PC-3 (cell line): Measurements from ENCODE around the gene DLG2. TPM values are rescaled to one million over a fixed set of nuclear protein-coding genes. Genes with fewer than 3 reads are reported as not detected.

ENCODE experiments used
- ATAC-seq: fragments of 200-7000 bp; cut with Tn5 transposase; 2 replicates; pipeline ENCODE4 v1.9.1; 2020; ENCODE audit warnings: mild to moderate bottlenecking, moderate library complexity
- BruUV-seq: library from RNA; stranded (reverse); fragments of 400-500 nt; replicated peaks from 2 replicates; lab custom pipeline; 2021; lab: Mats Ljungman, UMichigan
- CTCF ChIA-PET: fragments of 300-600 bp; sonication (Branson Sonifier 250); formaldehyde crosslinking; loops from one replicate; lab custom pipeline; 2022; ENCODE audit warnings: antibody characterized with exemption; lab: Charles Lee
- POLR2A ChIA-PET: fragments of 300-600 bp; sonication (Branson Sonifier 250); formaldehyde crosslinking; loops from one replicate; lab custom pipeline; 2022; ENCODE audit warnings: antibody characterized with exemption; ENCODE audit not compliant: unreplicated experiment; lab: Charles Lee
- DNase-seq: peaks from one replicate; pipeline ENCODE4 v3.0.0-alpha.2; 2015
- H2AFZ ChIP-seq: fragments of 300-600 bp; sonication (generic); 2 replicates; pipeline ENCODE4 v1.6.0; 2016; ENCODE audit warnings: antibody characterized with exemption, low read length
- H3F3A ChIP-seq: fragments of 300-600 bp; sonication (generic); one replicate; pipeline ENCODE4 v1.6.0; 2017; ENCODE audit warnings: antibody characterized with exemption, low read length, control low read depth, mild to moderate bottlenecking; ENCODE audit not compliant: unreplicated experiment
- H3K27ac ChIP-seq: fragments of 300-600 bp; sonication (generic); 2 replicates; pipeline ENCODE4 v1.5.1; 2016; ENCODE audit warnings: mild to moderate bottlenecking, low read length
- H3K27me3 ChIP-seq: fragments of 300-600 bp; sonication (generic); 2 replicates; pipeline ENCODE4 v1.6.1; 2016; ENCODE audit warnings: low read length, mixed read lengths
- H3K36me3 ChIP-seq: fragments of 300-600 bp; sonication (generic); 2 replicates; pipeline ENCODE4 v1.6.1; 2016; ENCODE audit warnings: low read depth, mixed run types, low read length, mixed read lengths
- H3K4me1 ChIP-seq: fragments of 300-600 bp; sonication (generic); 2 replicates; pipeline ENCODE4 v1.5.1; 2016; ENCODE audit warnings: low read length; ENCODE audit not compliant: insufficient read depth
- H3K4me2 ChIP-seq: fragments of 300-600 bp; sonication (generic); 2 replicates; pipeline ENCODE4 v1.6.0; 2016; ENCODE audit warnings: low read length
- H3K4me3 ChIP-seq: fragments of 300-600 bp; sonication (generic); 2 replicates; pipeline ENCODE4 v1.5.1; 2016; ENCODE audit warnings: mild to moderate bottlenecking, low read length, mixed read lengths
- H3K79me2 ChIP-seq: fragments of 300-600 bp; sonication (generic); 2 replicates; pipeline ENCODE4 v1.6.1; 2017; ENCODE audit warnings: low read length, mixed read lengths
- H3K9ac ChIP-seq: fragments of 300-600 bp; sonication (generic); 2 replicates; pipeline ENCODE4 v1.6.0; 2016; ENCODE audit warnings: mild to moderate bottlenecking, low read length
- H3K9me2 ChIP-seq: fragments of 300-600 bp; sonication (generic); replicated peaks from 2 replicates; pipeline ENCODE4 v1.6.1; 2016; ENCODE audit warnings: mixed run types, low read length, mixed read lengths
- H3K9me3 ChIP-seq: fragments of 300-600 bp; sonication (generic); 2 replicates; pipeline ENCODE4 v1.6.1; 2016; ENCODE audit warnings: low read length, mixed read lengths
- H4K20me1 ChIP-seq: fragments of 300-600 bp; sonication (generic); 2 replicates; pipeline ENCODE4 v1.6.1; 2016; ENCODE audit warnings: low read length, mixed read lengths
- EZH2 ChIP-seq: fragments of 300-600 bp; sonication (generic); IDR thresholded peaks from one replicate; pipeline ENCODE4 v1.6.1; 2017; ENCODE audit warnings: antibody characterized with exemption, mild to moderate bottlenecking, low read length; ENCODE audit not compliant: unreplicated experiment
- EZH2phosphoT487 ChIP-seq: fragments of 300-600 bp; sonication (generic); IDR thresholded peaks from 2 replicates; pipeline ENCODE4 v1.6.1; 2018; ENCODE audit warnings: mild to moderate bottlenecking, antibody characterized with exemption, low read length, borderline replicate concordance
- intact Hi-C: fragments of 100-400 bp; cut with micrococcal nuclease; formaldehyde crosslinking; loops from 2 replicates; pipeline ENCODE4 v1.9.0; 2023
- total RNA-seq: library from RNA; depleted of rRNA; stranded (reverse); fragments of >200 nt; gene quantifications from 2 replicates; pipeline ENCODE4 v1.2.3, GENCODE V29; 2014
- TF ChIP-seq, protein P1 (sequence below): fragments of 300-600 bp; sonication (generic); conservative IDR thresholded peaks from 2 replicates; pipeline ENCODE4 v1.5.1; 2017; ENCODE audit warnings: antibody characterized with exemption, low read depth, mild to moderate bottlenecking, low read length

The DLG2 gene
- total RNA-seq, 1 experiment from 2014 or later, result 0.58 TPM

DNA sequence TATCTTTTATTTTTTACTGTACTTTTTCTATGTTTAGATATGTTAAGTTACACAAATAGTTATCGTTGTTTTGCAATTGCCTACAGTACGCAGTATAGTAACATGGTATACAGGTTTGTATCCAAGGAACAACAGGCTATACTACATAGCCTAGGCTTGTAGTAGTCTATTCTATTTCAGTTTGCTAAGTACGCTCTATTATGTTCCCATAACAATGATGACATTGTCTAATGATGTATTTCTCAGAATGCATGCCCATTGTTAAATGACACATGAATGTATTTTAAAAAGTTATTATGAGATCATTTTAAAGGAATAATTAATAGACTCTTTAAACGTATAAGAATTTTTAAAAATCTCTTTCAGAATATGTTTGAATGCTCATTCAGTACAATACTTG, 1644.3 kb downstream of the DLG2 start:
- H4K20me1 ChIP-seq, result no peaks in the 10 kb centered on the region
- H3K27ac ChIP-seq, result no peak overlapping the region
- TF ChIP-seq EZH2phosphoT487 (no peak), EZH2 (no peak)
- TF ChIP-seq, protein P1, sequence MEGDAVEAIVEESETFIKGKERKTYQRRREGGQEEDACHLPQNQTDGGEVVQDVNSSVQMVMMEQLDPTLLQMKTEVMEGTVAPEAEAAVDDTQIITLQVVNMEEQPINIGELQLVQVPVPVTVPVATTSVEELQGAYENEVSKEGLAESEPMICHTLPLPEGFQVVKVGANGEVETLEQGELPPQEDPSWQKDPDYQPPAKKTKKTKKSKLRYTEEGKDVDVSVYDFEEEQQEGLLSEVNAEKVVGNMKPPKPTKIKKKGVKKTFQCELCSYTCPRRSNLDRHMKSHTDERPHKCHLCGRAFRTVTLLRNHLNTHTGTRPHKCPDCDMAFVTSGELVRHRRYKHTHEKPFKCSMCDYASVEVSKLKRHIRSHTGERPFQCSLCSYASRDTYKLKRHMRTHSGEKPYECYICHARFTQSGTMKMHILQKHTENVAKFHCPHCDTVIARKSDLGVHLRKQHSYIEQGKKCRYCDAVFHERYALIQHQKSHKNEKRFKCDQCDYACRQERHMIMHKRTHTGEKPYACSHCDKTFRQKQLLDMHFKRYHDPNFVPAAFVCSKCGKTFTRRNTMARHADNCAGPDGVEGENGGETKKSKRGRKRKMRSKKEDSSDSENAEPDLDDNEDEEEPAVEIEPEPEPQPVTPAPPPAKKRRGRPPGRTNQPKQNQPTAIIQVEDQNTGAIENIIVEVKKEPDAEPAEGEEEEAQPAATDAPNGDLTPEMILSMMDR, result no peak
- DNase-seq (no peak), ATAC-seq (no peak)
- H3K27me3 ChIP-seq, result no peaks in the 10 kb centered on the region
- H3K9ac ChIP-seq, result no peak overlapping the region
- no peak overlapping the region for H3K4me2 ChIP-seq
- ChIA-PET CTCF (no interaction called here), POLR2A (no interaction called here)
- BruUV-seq, result no TSS peak
- H3F3A ChIP-seq, result no peaks in the 10 kb centered on the region
- no peak overlapping the region for H3K4me3 ChIP-seq
- H3K79me2 ChIP-seq, result no peaks in the 10 kb centered on the region
- H3K36me3 ChIP-seq, result no peaks in the 10 kb centered on the region
- intact Hi-C loops, result no loop called here
- no peaks in the 10 kb centered on the region for H3K4me1 ChIP-seq
- H3K9me2 ChIP-seq, result 0 out of 2 replicates have a peak, but pooled peaks cover 3% of the 10 kb centered on the region
- no peak overlapping the region for H2AFZ ChIP-seq
- no peaks in the 10 kb centered on the region for H3K9me3 ChIP-seq

DNA sequence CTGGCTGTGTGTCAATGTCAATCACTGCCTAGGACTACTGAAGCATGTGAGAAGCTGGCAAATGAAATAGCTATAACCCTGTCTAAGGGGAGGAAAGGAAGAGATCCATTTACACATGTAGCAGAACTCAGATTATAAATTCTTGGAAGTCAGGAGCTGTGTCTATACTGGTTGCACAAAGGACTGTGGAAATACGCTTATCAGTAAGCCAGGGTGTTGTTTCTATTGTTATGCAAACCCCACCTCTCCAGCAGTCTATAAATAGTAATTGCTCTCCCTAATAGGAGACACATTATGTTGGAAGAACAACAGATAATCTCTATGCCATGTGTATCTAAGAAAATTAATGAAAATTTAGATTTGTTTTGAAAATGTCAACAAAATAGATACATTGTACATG, 1647.6 kb downstream of the DLG2 start:
- intact Hi-C loops, result no loop called here
- no peak overlapping the region for H3K4me3 ChIP-seq
- H3K4me2 ChIP-seq, result no peak overlapping the region
- no TSS peak for BruUV-seq
- TF ChIP-seq EZH2phosphoT487, result no peak
- H3K27ac ChIP-seq, result no peak overlapping the region
- no peaks in the 10 kb centered on the region for H3K27me3 ChIP-seq
- H3K79me2 ChIP-seq, result no peaks in the 10 kb centered on the region
- H2AFZ ChIP-seq, result no peak overlapping the region
- H3K9ac ChIP-seq, result no peak overlapping the region
- H3F3A ChIP-seq, result no peaks in the 10 kb centered on the region
- 0 out of 2 replicates have a peak, but pooled peaks cover 3% of the 10 kb centered on the region for H3K9me2 ChIP-seq
- H4K20me1 ChIP-seq, result no peaks in the 10 kb centered on the region
- ATAC-seq (no peak), DNase-seq (no peak)
- no peaks in the 10 kb centered on the region for H3K4me1 ChIP-seq
- H3K9me3 ChIP-seq, result no peaks in the 10 kb centered on the region
- H3K36me3 ChIP-seq, result no peaks in the 10 kb centered on the region
- ChIA-PET POLR2A (no interaction called here), CTCF (no interaction called here)

DNA sequence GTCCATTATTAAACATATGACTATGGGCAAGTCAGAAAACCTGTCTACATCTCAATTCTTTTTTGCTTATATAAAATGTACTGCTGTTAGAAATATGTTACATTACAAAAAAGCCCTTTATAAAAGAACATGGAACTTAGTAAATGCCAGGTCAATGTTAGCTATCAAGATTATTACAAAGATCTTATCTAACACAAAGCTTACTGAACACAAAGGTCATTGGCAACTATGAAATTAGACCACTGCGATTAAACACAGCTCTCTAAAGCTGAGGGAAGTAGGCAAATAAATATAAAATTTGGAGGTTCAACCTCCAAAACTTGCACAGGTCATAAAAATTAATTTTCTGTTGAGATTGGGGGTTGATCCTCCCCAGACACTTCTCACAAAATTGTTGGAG, 1648.2 kb downstream of the DLG2 start:
- H3K27me3 ChIP-seq, result no peaks in the 10 kb centered on the region
- no peak overlapping the region for H3K9ac ChIP-seq
- ATAC-seq (no peak), DNase-seq (no peak)
- no peaks in the 10 kb centered on the region for H3K79me2 ChIP-seq
- no peaks in the 10 kb centered on the region for H3K4me1 ChIP-seq
- BruUV-seq, result no TSS peak
- ChIA-PET CTCF (no interaction called here), POLR2A (no interaction called here)
- H3F3A ChIP-seq, result no peaks in the 10 kb centered on the region
- no peak overlapping the region for H2AFZ ChIP-seq
- H3K27ac ChIP-seq, result no peak overlapping the region
- no peak overlapping the region for H3K4me2 ChIP-seq
- no peaks in the 10 kb centered on the region for H4K20me1 ChIP-seq
- no peaks in the 10 kb centered on the region; the same call in 1 of the 2 replicates for H3K9me3 ChIP-seq
- no peak overlapping the region for H3K4me3 ChIP-seq
- no peak for TF ChIP-seq EZH2
- TF ChIP-seq, protein P1, result no peak
- TF ChIP-seq EZH2phosphoT487, result no peak
- H3K36me3 ChIP-seq, result no peaks in the 10 kb centered on the region
- intact Hi-C loops, result no loop called here
- 0 out of 2 replicates have a peak, but pooled peaks cover 2% of the 10 kb centered on the region for H3K9me2 ChIP-seq
